Measurements from ENCODE around the gene UNC13B.
A peak's percentile ranks its signal among the peaks of the same experiment; 100 is the strongest.
"Not testable (repeated sequence)": the region's sequence is repeated elsewhere in the genome, so short reads cannot be mapped to it uniquely, and the experiment has no call there.

UNC13B gene

DNA sequence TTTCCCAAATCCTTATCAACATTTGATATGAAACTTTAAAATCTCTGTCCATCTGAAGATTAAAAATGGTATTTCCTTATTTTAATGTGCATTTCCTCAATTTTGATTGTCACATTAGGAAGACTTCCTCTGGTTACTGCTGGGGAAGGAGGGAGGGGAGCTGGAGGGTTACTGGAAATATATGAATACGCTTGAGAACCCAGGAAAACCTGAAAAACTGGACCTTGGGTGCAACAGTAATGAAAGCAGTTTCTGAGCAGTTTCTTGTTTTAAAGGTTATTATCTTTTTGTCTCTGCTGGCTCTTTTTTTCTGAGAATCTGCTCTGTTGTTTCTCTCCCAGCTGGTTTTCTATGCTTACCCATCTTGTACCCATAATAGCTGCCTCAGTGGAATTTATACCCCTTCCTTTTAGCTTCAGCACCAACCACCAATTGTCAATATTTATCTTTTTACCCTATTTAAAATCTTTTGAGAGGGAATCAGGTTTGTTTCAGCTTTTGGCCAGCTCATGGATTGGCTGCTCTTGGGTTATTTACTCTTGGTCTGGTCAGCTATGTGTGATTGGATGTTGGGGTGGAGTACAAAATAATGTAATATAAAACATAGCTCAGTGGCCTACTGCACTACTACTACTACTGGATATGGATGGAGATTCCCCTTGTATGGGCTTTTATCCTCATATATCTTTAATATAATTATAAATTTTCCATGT, 67.4 kb downstream of the UNC13B start:
- TF ChIP-seq, protein P1, sequence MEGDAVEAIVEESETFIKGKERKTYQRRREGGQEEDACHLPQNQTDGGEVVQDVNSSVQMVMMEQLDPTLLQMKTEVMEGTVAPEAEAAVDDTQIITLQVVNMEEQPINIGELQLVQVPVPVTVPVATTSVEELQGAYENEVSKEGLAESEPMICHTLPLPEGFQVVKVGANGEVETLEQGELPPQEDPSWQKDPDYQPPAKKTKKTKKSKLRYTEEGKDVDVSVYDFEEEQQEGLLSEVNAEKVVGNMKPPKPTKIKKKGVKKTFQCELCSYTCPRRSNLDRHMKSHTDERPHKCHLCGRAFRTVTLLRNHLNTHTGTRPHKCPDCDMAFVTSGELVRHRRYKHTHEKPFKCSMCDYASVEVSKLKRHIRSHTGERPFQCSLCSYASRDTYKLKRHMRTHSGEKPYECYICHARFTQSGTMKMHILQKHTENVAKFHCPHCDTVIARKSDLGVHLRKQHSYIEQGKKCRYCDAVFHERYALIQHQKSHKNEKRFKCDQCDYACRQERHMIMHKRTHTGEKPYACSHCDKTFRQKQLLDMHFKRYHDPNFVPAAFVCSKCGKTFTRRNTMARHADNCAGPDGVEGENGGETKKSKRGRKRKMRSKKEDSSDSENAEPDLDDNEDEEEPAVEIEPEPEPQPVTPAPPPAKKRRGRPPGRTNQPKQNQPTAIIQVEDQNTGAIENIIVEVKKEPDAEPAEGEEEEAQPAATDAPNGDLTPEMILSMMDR (conservative IDR thresholded peaks at IDR 0.05; ENCODE audit: control insufficient read depth, insufficient read depth, low read depth, low read length) = no peak
- no peak for DNase-seq (ENCODE audit: low read depth)
- H3K4me3 ChIP-seq (ENCODE audit: control insufficient read depth, low read depth, low read length) = no peak overlapping the region

DNA sequence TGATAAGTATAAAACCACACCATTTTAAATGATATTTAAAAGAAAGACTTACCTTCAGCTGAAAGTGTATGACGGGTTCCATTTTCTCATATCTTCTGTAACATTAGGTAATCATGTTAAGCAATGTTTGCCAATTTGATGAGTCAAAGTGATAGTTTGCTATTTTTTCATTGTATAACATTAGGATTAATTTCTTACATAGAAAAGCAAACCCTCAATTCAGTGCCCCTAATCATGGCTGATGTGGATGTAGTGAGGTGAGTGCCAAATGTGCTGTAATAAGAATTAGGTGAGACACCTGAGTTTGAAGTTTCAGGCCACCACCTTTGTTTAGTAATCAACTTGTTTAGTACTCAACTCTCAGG, 68.0 kb downstream of the UNC13B start:
- TF ChIP-seq, protein P1 (conservative IDR thresholded peaks at IDR 0.05; ENCODE audit: control insufficient read depth, insufficient read depth, low read depth, low read length) = no peak
- no peak overlapping the region for H3K4me3 ChIP-seq (ENCODE audit: control insufficient read depth, low read depth, low read length)
- DNase-seq (ENCODE audit: low read depth) = peak; percentile 8

DNA sequence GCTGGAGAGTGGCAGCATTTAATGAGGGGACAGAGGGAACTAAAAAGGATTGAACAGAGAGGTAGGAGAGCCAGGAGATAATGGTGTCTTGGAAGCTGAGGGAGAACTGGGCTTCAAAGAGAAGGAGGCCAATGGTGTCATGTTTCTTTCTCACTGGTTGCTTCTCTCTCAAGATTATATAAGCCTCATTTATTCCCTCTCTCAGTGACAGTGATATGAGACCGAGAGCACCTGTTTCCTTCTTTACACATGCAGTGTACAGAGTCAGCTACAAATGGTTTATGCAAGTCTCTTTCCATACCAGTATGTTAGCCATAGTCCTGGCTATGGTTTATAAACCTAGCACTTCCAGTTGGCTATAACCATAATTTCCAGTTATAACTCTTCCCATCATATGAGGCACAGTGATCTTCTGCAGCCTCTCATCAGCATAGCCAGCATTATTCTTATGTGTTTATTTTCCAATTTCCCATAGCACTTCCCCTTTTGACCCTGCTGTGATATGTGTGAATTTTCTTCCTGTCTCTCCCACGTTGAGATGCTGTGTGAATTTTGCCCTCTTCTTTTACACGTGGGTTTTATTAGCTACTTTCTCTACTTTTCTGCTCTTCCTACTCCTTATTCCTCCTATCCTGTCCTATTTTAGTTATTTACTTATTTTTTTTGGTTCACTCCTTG, 71.2 kb downstream of the UNC13B start:
- DNase-seq (ENCODE audit: low read depth) = no peak
- H3K4me3 ChIP-seq (ENCODE audit: control insufficient read depth, low read depth, low read length) = no peak overlapping the region
- TF ChIP-seq, protein P1 (conservative IDR thresholded peaks at IDR 0.05; ENCODE audit: control insufficient read depth, insufficient read depth, low read depth, low read length) = no peak

DNA sequence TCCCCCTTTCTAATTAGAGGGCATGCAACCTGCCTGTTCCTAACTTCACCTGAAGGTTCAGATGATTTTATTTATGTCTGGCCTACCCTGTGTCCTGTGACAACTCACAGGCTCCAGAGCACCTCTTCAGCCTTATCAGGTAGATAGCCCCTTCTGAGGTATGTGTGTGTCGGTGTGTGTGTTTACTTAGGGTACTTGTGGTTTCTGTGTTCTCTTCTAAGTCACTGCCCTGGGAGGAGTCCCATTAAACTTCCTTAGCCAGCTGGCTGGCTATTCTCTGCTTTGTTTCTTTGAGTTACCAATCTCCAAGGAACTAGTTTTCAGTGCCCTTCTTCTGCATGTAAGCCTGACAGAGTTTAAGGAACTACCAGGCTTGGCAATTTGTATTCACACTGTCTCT, 74.9 kb downstream of the UNC13B start:
- TF ChIP-seq, protein P1 (conservative IDR thresholded peaks at IDR 0.05; ENCODE audit: control insufficient read depth, insufficient read depth, low read depth, low read length) = no peak
- DNase-seq (ENCODE audit: low read depth) = no peak
- no peak overlapping the region for H3K4me3 ChIP-seq (ENCODE audit: control insufficient read depth, low read depth, low read length)

DNA sequence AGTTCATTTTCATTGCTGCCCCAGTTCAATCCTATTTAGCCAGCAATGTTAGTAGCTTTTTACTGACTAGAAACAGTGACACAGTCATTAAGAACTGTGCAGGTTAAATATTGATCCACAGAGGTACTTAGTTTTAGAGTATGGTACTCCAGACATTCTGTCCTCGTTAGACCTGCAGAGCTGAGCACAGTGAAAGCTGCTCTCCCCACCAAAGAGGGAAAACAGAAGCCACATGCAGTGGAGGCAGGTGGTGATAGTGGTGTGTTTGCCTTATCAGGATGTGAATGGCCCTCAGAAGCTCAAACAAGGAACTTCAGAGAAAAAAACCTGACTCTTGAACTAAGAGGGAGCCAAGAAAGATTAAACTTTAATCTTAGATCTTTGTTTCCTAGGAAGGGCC, 75.5 kb downstream of the UNC13B start:
- TF ChIP-seq, protein P1 (conservative IDR thresholded peaks at IDR 0.05; ENCODE audit: control insufficient read depth, insufficient read depth, low read depth, low read length) = no peak
- no peak for DNase-seq (ENCODE audit: low read depth)
- H3K4me3 ChIP-seq (ENCODE audit: control insufficient read depth, low read depth, low read length) = no peak overlapping the region

DNA sequence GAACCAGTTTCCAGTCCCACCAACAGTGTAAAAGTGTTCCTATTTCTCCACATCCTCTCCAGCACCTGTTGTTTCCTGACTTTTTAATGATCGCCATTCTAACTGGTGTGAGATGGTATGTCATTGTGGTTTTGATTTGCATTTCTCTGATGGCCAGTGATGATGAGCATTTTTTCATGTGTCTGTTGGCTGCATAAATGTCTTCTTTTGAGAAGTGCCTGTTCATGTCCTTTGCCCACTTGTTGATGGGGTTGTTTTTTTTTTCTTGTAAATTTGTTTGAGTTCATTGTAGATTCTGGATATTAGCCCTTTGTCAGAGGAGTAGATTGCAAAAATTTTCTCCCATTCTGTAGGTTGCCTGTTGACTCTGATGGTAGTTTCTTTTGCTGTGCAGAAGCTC, 84.1 kb downstream of the UNC13B start:
- not testable (repeated sequence) for DNase-seq (ENCODE audit: low read depth); H3K4me3 ChIP-seq (ENCODE audit: control insufficient read depth, low read depth, low read length)

DNA sequence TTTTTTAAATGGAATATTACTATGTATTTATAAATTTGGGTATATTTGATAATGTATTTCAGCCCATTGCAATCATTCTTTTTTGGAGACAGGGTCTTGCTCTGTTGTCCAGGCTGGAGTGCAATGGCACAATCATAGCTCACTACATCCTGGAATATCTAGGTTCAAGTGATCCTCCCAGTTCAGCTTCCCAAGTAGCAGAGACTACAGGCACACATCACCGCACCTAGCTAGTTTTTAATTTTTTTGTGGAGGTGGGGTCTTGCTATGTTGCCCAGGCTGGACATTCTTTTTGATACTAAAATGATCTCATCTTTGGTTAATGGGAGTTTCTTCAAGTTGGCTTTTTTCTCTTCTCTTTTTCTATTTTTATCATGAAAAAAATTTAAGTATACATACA, 91.3 kb downstream of the UNC13B start:
- DNase-seq (ENCODE audit: low read depth) = no peak
- TF ChIP-seq, protein P1 (conservative IDR thresholded peaks at IDR 0.05; ENCODE audit: control insufficient read depth, insufficient read depth, low read depth, low read length) = no peak
- H3K4me3 ChIP-seq (ENCODE audit: control insufficient read depth, low read depth, low read length) = no peak overlapping the region
